ENCODE data around the gene RET. TPM values are rescaled to one million over a fixed set of nuclear protein-coding genes. Genes with fewer than 3 reads are reported as not detected.

Gene RET
- total RNA-seq, 2 donors from 2014 or later: 1.9 to 3.3 TPM

DNA sequence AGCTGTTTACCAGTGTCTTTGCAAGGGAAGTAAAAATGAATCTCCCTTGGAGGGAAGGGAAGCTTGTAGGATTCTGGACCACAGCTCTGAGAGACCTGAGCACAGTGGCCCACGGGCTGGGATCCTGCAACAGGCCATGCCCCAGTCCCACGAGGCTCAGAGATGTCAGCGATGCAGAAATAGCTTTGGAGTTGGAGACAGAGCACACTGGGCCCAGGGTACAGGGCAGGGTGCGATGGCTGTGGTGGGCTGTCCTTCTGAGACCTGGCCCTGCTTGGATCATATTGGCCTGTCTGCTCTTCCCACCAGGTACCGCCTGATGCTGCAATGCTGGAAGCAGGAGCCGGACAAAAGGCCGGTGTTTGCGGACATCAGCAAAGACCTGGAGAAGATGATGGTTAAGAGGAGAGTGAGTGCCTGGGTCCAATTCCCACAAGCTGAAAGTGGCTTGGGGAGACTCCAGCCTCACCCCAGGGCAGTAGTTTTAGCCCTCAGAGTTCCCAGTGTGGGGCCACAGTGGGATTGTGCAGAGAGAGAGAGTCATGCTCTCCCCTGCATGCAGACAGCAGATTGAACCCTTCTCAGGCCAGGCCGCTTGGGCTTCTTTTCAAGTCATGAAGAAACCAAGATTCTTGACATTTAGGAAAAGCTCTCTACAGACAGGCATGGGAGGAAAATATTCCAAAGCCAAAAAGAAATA, 47.9 kb downstream of the RET start:
- TF ChIP-seq, protein P1, sequence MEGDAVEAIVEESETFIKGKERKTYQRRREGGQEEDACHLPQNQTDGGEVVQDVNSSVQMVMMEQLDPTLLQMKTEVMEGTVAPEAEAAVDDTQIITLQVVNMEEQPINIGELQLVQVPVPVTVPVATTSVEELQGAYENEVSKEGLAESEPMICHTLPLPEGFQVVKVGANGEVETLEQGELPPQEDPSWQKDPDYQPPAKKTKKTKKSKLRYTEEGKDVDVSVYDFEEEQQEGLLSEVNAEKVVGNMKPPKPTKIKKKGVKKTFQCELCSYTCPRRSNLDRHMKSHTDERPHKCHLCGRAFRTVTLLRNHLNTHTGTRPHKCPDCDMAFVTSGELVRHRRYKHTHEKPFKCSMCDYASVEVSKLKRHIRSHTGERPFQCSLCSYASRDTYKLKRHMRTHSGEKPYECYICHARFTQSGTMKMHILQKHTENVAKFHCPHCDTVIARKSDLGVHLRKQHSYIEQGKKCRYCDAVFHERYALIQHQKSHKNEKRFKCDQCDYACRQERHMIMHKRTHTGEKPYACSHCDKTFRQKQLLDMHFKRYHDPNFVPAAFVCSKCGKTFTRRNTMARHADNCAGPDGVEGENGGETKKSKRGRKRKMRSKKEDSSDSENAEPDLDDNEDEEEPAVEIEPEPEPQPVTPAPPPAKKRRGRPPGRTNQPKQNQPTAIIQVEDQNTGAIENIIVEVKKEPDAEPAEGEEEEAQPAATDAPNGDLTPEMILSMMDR (IDR thresholded peaks at IDR 0.05): no peak
- intact Hi-C loops (cut with DNase I): no loop called here
- Histone ChIP-seq H3K9me3 (no peaks in the 10 kb centered on the region), H3K4me1 (no peaks in the 10 kb centered on the region), H3K27ac (no peak overlapping the region), H3K27me3 (no peaks in the 10 kb centered on the region), H3K36me3 (no peaks in the 10 kb centered on the region), H3K4me3 (no peak overlapping the region), H3K9ac (ENCODE audit: low read depth in 2 of 2, low read length in 2 of 2) (no peak overlapping the region)
- no peak for DNase-seq

DNA sequence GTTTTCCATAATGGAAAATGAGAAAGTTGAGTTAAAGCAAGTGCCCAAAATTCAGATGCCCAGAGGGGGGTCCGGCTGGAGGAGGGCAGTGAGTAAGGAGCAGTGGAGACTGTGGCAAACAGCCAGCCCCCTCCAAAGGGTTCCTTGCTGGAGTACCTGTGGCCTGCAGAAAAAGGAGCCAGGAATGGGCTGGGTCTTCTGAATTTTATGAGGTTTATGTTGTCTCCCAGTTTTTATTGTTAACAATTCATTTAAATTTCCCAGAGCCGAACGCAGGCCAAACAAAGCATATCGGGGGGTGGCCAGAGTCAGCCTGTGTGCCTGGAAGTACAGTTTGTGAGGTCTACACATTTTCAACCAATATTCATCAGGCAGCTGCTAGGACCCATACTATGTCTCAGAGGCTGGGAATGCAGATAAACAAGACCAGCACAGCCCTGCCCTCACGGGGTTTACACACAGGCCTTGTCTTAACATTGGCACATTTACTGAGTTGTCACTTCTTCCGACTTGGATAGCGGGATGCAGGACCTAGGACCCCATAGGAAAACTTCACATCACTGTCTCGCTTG, 48.5 kb downstream of the RET start:
- TF ChIP-seq, protein P1 (IDR thresholded peaks at IDR 0.05): no peak
- Histone ChIP-seq H3K9me3 (no peaks in the 10 kb centered on the region), H3K27me3 (no peaks in the 10 kb centered on the region), H3K4me3 (no peak overlapping the region), H3K27ac (no peak overlapping the region), H3K9ac (ENCODE audit: low read depth in 2 of 2, low read length in 2 of 2) (no peak overlapping the region), H3K4me1 (no peaks in the 10 kb centered on the region), H3K36me3 (no peaks in the 10 kb centered on the region)
- DNase-seq: peak; percentile 2
- intact Hi-C loops (cut with DNase I): no loop called here

DNA sequence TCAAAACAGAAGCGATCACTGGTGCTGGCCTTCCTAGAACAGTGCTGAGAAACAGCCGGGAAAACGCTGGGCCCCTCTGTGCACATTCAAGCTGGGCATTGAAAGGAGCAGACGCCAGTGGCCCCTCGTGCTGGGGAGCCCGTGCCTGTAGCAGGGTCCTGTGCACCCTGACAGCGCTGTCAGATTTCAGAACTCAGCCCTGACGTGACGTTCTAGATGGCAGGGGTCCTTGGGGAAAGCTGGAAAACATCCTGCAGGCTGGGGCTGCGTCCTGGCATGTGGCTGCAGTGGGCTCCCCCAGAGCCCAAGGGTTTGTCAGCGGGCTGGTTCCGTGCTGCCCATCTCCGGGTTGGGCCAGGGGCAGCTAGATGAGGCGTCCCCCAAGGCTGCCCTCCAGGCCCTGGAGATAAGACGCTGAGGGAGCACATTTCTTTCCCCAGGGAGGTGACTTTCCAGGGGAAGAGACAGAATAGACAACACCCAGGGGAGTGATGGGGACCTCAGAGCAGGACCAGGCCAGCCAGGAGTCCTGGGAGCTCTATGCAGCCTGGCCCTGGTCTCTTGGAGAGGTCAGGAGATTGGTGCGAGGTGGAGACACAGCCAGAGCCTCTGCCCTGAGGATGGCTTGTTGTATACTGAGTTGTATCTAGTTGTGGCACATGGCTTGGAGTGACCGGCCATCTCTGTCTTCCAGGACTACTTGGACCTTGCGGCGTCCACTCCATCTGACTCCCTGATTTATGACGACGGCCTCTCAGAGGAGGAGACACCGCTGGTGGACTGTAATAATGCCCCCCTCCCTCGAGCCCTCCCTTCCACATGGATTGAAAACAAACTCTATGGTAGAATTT, 49.2 kb downstream of the RET start:
- DNase-seq: peak; percentile 12
- no peaks in the 10 kb centered on the region for H3K27me3 ChIP-seq
- no peak overlapping the region for H3K9ac ChIP-seq (ENCODE audit: low read depth in 2 of 2, low read length in 2 of 2)
- H3K9me3 ChIP-seq: no peaks in the 10 kb centered on the region
- H3K27ac ChIP-seq: no peak overlapping the region
- H3K36me3 ChIP-seq: no peaks in the 10 kb centered on the region
- no peak overlapping the region for H3K4me3 ChIP-seq
- H3K4me1 ChIP-seq: no peaks in the 10 kb centered on the region
- TF ChIP-seq, protein P1 (IDR thresholded peaks at IDR 0.05): no peak
- intact Hi-C loops (cut with DNase I): no loop called here

DNA sequence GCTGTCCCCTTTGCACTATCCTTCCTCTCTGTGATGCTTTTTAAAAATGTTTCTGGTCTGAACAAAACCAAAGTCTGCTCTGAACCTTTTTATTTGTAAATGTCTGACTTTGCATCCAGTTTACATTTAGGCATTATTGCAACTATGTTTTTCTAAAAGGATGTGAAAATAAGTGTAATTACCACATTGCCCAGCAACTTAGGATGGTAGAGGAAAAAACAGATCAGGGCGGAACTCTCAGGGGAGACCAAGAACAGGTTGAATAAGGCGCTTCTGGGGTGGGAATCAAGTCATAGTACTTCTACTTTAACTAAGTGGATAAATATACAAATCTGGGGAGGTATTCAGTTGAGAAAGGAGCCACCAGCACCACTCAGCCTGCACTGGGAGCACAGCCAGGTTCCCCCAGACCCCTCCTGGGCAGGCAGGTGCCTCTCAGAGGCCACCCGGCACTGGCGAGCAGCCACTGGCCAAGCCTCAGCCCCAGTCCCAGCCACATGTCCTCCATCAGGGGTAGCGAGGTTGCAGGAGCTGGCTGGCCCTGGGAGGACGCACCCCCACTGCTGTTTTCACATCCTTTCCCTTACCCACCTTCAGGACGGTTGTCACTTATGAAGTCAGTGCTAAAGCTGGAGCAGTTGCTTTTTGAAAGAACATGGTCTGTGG, 50.0 kb downstream of the RET start:
- H3K9ac ChIP-seq (ENCODE audit: low read depth in 2 of 2, low read length in 2 of 2): no peak overlapping the region
- peak; percentile 17 for DNase-seq
- no peak overlapping the region for H3K27ac ChIP-seq
- H3K4me1 ChIP-seq: no peaks in the 10 kb centered on the region
- no peaks in the 10 kb centered on the region for H3K9me3 ChIP-seq
- H3K4me3 ChIP-seq: no peak overlapping the region
- TF ChIP-seq, protein P1 (IDR thresholded peaks at IDR 0.05): no peak
- H3K27me3 ChIP-seq: no peaks in the 10 kb centered on the region
- no peaks in the 10 kb centered on the region for H3K36me3 ChIP-seq
- intact Hi-C loops (cut with DNase I): no loop called here

DNA sequence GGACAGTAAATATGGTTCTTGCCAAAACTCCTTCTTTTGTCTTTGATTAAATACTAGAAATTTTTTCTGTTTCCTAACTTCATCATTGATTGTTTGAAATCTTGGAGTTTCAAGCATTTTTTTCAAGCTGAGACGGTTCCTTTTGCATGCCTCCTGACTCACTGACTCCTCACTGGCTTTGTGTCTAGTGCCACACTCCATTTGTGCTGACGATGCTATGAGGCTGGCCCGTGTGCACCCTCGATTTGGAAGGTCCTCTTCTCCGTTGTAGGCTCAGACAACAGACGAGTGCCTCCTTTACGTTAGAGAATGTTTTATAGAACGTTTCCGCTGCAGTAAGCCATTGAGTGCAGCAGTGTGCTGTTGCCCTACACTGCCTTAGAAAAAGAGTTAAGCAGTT, 50.6 kb downstream of the RET start:
- intact Hi-C loops (cut with DNase I): no loop called here
- no peak overlapping the region for H3K4me3 ChIP-seq
- DNase-seq: no peak

More for the DNA sequence above, 50.6 kb downstream of the RET start:
- H3K9me3 ChIP-seq: no peaks in the 10 kb centered on the region
- H3K36me3 ChIP-seq: no peaks in the 10 kb centered on the region
- H3K27me3 ChIP-seq: no peaks in the 10 kb centered on the region
- TF ChIP-seq, protein P1 (IDR thresholded peaks at IDR 0.05): no peak
- H3K4me1 ChIP-seq: no peaks in the 10 kb centered on the region
- no peak overlapping the region for H3K9ac ChIP-seq (ENCODE audit: low read depth in 2 of 2, low read length in 2 of 2)
- H3K27ac ChIP-seq: no peak overlapping the region
